LHCN-M2 (cell line): ENCODE data around the gene SYNGR1. TPM values are rescaled to one million over a fixed set of nuclear protein-coding genes. Genes with fewer than 3 reads are reported as not detected.

Source experiments
- DNase-seq: peaks from one replicate; pipeline ENCODE4 v3.0.0-alpha.2; 2012; ENCODE audit warnings: low read depth
- total RNA-seq: library from RNA; depleted of rRNA; stranded (reverse); fragments of >200 nt; gene quantifications from 2 replicates; pipeline ENCODE4 v1.2.3, GENCODE V29; 2014; rRNA removed

The SYNGR1 gene
- total RNA-seq, 1 experiment from 2014 or later, result 4.0 TPM

- no peak for DNase-seq
Measured at GRCh38 chr22:39429186-39429585, 79.4 kb downstream of the SYNGR1 start.

- no peak for DNase-seq
Measured at GRCh38 chr22:39429916-39430575, 80.3 kb downstream of the SYNGR1 start.

- no peak for DNase-seq
Measured at GRCh38 chr22:39430576-39431150, 80.9 kb downstream of the SYNGR1 start.

- no peak for DNase-seq
Measured at GRCh38 chr22:39431216-39431801, 81.5 kb downstream of the SYNGR1 start.

GRCh38 chr22:39431821-39432251 is 82.0 kb downstream of the SYNGR1 start:
- DNase-seq, result no peak

- DNase-seq, result no peak
Measured at GRCh38 chr22:39432361-39432811, 82.6 kb downstream of the SYNGR1 start.

- DNase-seq, result no peak
Measured at GRCh38 chr22:39433476-39434242, 83.9 kb downstream of the SYNGR1 start.

GRCh38 chr22:39434243-39434653 is 84.5 kb downstream of the SYNGR1 start:
- DNase-seq, result no peak

GRCh38 chr22:39434721-39435120 is 84.9 kb downstream of the SYNGR1 start:
- DNase-seq, result no peak

Other genes starting within 250 kb of the SYNGR1 start
- 1.3 and 3.3 TPM in 2 replicates for gene CBX7, start 197.3 kb upstream of the SYNGR1 start, total RNA-seq
- 1.2 and 4.1 TPM in 2 replicates for gene PDGFB, start 105.0 kb upstream of the SYNGR1 start, total RNA-seq
- gene RPL3, start 30.4 kb upstream of the SYNGR1 start, total RNA-seq, result 1,098 and 1,908 TPM in 2 replicates
- gene TAB1, start 49.8 kb downstream of the SYNGR1 start, total RNA-seq, result 14.8 and 16.2 TPM in 2 replicates
- under 0.01 TPM in 1 of 2 replicates, not detected in the other for gene MGAT3, start 107.0 kb downstream of the SYNGR1 start, total RNA-seq
- gene MIEF1, start 152.3 kb downstream of the SYNGR1 start, total RNA-seq, result 27.9 and 33.0 TPM in 2 replicates
- gene ATF4, start 170.6 kb downstream of the SYNGR1 start, total RNA-seq, result 181 and 185 TPM in 2 replicates
- gene RPS19BP1, start 182.8 kb downstream of the SYNGR1 start, total RNA-seq, result 104 and 123 TPM in 2 replicates
- gene CACNA1I, start 220.8 kb downstream of the SYNGR1 start, total RNA-seq, result not detected in 2 replicates